ENCODE results near the gene LRRC8D. TPM values are rescaled to one million over a fixed set of nuclear protein-coding genes. Genes with fewer than 3 reads are reported as not detected.

LRRC8D gene
- total and polyA plus RNA-seq, 8 donors = under 0.01 to 13.8 (median 5.2) TPM

- Histone ChIP-seq H3K9me3 (no peaks in the 10 kb centered on the region), H3K36me3 (no peaks in the 10 kb centered on the region), H3K27ac (no peak overlapping the region), H3K27me3 (no peaks in the 10 kb centered on the region), H3K4me3 (no peak overlapping the region), H3K4me1 (peaks cover 0 to 4% (median 2%) of the 10 kb centered on the region in 4 donors)
- intact Hi-C loops (cut with DNase I; ENCODE audit: low total_unique reads) = loop anchor here (5.0 kb wide), 1 partner anchor 179 kb away; no protein-coding TSS in a partner anchor
- DNase-seq = no peak
- TF ChIP-seq POLR2A (IDR thresholded peaks at IDR 0.05) (no peak), CTCF (IDR thresholded peaks at IDR 0.05) (no peak), POLR2AphosphoS5 (IDR thresholded peaks at IDR 0.05) (no peak), EP300 (IDR thresholded peaks at IDR 0.05) (no peak)
Measured at GRCh38 chr1:89986020-89986419, 165.2 kb downstream of the LRRC8D start.

Other genes with a start within 250 kb of the LRRC8D start
- gene LRRC8C, start 187.9 kb upstream of the LRRC8D start, total RNA-seq = 10 to 100 TPM in 2 of 5 donors, 1 to 10 TPM in 1, under 1 TPM in 2; 0.45 to 14.8 (median 4.5) TPM
- gene LRRC8C, start 187.9 kb upstream of the LRRC8D start, polyA plus RNA-seq = 1 to 10 TPM in 2 of 3 donors, under 1 TPM in 1; 1.00 to 1.5 (median 1.2) TPM
- gene ZNF326, start 174.1 kb downstream of the LRRC8D start, total RNA-seq = 10 to 100 TPM in 4 of 5 donors, 1 to 10 TPM in 1; 5.3 to 44.2 (median 30.8) TPM
- gene ZNF326, start 174.1 kb downstream of the LRRC8D start, polyA plus RNA-seq = 10 to 100 TPM in 1 of 3 donors, 1 to 10 TPM in 2; 9.2 to 12.2 (median 9.7) TPM

All from stomach (tissue), 9 donors.